Right ventricle myocardium inferior (tissue), 1 donor: ENCODE data around the gene DLG5. TPM values are rescaled to one million over a fixed set of nuclear protein-coding genes. Genes with fewer than 3 reads are reported as not detected.
A peak's percentile ranks its signal among the peaks of the same experiment; 100 is the strongest.

Experiments used
- ATAC-seq: fragments of 200-7000 bp; cut with Tn5 transposase; one replicate; pipeline ENCODE4 v1.9.1; 2020; ENCODE audit warnings: mild to moderate bottlenecking, moderate library complexity
- DNase-seq: peaks from one replicate; pipeline ENCODE4 v3.0.0; 2021; ENCODE audit errors: missing footprints
- intact Hi-C: fragments of 100-400 bp; cut with DNase I; formaldehyde crosslinking; loops from one replicate; pipeline ENCODE4 v1.11.0; 2022
- total RNA-seq: library from RNA; stranded (reverse); fragmentation: NEBNext Ultra II Directional; extraction: Animal tissue kit (Norgen Biotek cat#: 25700); gene quantifications from one replicate; pipeline ENCODE4 v1.2.1, GENCODE V29; 2021
- donor health status: DM: no; HTN: yes; CAD: no; lungs with severe emphysema.

Gene DLG5
- total RNA-seq, 1 donor from 2014 or later, result 8.9 TPM

DNA sequence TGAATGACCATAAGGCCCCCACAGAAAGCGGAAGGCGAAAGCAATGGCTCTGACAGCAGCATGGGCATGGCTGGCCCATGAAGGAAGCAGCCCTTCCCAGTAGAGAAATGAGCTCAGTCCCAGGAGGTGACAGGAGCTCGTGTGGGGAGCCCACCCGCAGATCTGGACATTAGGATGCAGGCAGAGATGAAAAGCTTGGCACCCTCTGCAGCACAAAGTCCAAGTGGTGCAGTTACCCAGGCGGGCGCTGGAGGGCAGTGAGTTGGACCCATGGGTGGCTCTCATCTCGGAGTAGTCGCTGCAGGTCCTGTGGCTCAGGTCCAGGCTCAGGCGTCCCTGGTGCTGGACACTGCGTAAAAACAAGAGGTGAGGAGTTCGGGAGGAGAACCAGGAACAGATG lies 109.0 kb downstream of the DLG5 start:
- intact Hi-C loops, result no loop called here
- no peak for DNase-seq

DNA sequence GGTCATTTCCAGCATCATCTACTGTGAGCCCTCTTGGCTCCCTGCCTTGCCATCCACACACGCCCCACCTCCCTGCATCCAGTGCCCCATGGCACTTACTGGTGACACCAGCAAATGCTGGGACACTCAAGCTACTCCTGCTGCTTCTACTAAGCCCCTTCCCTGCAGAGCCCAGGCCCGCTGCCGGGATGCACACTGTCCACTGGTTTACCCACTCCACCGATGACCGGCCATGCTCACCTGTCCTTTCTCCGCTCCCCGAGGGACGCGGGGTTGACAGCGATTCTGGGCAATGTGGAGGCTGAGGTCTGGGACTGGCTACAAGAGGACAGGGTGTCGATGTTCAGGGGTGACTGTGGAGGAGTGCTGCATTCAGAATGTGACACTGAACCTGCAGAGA lies 110.2 kb downstream of the DLG5 start:
- intact Hi-C loops, result no loop called here
- peak; percentile 61 for DNase-seq
- no peak for ATAC-seq

More for the DNA sequence above, 109.0 kb downstream of the DLG5 start:
- no peak for ATAC-seq

GRCh38 chr10:77812741-77813140 lies 113.8 kb downstream of the DLG5 start:
- no peak for DNase-seq
- ATAC-seq, result no peak
- intact Hi-C loops, result no loop called here

- intact Hi-C loops, result no loop called here
- DNase-seq (no peak), ATAC-seq (no peak)
These were observed 114.6 kb downstream of the DLG5 start for GRCh38 chr10:77811831-77812430.

- DNase-seq, result no peak
- ATAC-seq, result no peak
- intact Hi-C loops, result no loop called here
These were observed 115.9 kb downstream of the DLG5 start for GRCh38 chr10:77810446-77811335.

DNA sequence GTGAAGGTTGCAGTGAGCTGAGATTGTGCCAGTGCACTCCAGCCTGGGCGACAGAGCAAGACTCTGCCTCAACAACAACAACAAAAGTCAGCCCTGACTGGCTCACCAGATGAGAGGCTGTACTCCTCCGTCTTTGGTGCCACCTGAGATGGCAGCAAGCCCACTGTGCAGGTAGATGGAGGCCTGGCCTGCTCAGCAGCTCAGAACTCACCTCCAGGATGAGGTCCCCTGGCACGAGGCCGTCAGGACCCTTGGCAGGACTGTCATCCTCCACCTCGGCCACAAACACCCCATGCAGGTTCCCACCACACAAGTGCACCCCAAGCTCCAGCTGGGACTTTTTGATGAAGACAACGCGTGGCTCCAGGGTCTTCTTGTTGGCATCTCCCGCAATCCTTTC lies 117.2 kb downstream of the DLG5 start:
- ATAC-seq (no peak), DNase-seq (no peak)
- intact Hi-C loops, result no loop called here

GRCh38 chr10:77807706-77808105 lies 118.8 kb downstream of the DLG5 start:
- ATAC-seq (no peak), DNase-seq (no peak)
- intact Hi-C loops, result no loop called here

DNA sequence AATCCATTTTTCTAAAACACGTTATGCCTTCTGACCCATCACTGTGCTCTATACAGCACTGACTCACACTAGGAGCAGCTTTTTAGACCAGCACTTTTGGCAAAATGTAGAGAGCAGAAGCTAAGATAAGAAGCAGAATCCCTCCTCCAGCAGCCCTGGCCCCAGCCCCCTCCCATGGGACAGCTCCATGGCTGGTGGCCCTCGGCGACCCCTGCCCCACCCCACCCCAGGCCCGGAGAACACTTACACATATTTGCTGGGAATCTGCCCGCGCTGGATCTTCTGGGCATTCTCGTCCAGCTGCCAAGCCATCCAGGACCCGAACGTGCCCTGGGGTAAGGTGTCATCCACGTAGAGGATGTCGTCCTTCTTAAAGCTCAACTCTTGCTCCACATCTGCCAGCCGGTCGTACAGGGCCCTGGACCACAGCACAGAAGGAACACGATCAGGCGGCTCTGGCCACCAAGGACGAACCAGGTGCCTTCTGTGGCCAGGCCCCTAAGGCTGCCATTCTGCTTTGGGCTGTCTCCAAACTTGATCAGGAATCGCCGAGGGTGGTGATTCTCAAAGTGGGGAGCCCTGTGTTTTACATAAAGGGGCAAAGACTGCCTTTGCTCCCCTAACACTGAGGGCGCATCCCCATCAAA lies 119.9 kb downstream of the DLG5 start:
- ATAC-seq (no peak), DNase-seq (no peak)
- intact Hi-C loops, result no loop called here

GRCh38 chr10:77805676-77806075 lies 120.9 kb downstream of the DLG5 start:
- intact Hi-C loops, result no loop called here
- no peak for DNase-seq
- no peak for ATAC-seq

DNA sequence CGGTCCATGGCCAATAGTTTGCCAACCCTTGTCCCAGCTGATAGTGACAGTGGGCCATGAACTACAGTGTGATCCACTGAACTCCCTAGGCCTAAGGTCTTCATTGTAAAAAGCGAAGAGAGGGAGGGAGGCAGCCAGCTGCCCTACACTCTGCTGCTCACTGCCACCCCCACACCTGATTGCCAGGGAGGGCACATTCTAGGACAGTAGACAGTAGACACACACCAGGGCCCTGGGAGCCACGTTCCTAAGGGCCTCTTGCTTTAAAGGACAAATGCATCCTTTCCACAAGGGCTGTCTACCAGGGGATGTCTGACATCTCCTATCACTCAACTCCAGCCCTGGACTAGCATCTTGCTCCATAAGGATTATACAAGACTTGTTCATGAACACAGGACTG lies 122.2 kb downstream of the DLG5 start:
- DNase-seq (no peak), ATAC-seq (no peak)
- intact Hi-C loops, result no loop called here

DNA sequence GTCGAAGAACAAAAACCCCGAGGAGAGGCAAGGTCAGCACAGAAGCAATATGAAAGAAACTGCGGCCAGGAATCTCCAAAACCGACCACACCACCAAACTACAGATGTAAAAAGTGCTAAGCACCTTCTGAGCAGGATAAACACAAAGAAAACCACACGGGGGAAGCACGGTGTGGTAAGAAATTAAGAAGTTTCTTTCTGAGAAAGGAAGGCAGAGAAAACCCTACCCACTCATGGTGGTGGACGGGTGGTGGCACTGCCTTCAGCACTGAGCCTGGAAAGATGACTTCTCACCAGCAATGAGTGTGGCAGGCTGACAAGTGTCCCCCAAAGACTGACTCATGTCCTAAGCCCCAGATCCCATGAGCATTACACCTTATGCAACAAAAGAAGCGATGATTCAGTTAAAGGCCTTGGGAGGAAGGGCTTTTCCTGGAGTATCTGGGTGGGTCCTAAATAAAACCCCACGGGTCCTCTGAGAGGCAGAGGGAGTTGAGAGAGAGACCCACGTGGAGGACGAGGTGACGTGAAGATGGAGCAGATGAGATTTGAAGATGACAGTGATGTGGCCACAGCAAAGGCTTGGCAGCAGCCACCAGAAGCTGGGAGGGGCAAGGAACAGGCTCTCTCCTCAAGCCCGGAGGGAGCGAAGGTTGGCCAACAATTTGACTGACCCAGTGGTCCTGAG lies 124.9 kb downstream of the DLG5 start:
- ATAC-seq, result peak; percentile 37
- DNase-seq, result no peak
- intact Hi-C loops, result no loop called here

DNA sequence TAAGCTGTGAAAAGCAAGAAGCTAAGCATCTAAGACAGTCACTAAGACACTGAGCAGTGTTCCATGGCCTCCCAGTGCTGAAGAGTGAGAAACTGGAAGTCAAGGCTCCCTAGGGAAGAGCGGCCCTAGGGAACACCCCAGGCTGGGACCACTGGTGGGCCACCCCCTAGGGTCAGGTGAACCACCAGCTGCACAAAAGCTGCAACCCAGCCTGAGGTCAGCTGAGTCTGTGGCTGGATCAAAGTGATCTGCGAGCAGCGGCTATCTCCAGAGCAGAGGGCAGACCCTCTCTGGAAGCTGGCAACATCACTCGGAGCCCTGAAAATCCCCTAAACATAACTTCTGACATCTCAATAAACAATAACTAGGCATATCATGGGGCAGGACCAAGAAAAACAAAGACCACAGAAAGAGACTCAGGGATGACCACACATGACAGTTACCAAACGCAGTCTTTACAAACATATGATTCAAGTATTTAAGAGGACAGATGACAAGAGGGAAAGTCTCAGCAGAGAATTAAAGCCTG lies 125.8 kb downstream of the DLG5 start:
- DNase-seq (no peak), ATAC-seq (no peak)
- intact Hi-C loops, result no loop called here

- intact Hi-C loops, result no loop called here
- DNase-seq (no peak), ATAC-seq (no peak)
These were observed 126.2 kb downstream of the DLG5 start for GRCh38 chr10:77800320-77800719.

DNA sequence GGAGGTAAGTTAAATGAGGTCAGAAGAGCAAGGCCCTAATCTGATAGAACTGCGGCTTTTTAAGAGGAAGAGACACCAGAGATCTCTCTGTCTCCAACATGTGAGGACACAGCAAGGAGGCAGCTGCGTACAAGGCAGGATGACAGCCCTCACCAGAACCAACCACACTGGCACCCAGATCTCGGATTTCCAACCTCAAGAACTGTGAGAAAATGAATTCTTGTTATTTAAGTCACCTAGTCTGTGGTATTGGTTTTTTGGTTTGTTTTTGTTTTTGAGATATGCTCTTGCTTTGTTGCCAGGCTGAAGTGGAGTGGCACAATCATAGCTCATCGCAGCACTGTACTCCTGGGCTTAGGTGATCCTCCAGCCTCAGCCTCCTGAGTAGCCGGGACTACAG lies 127.2 kb downstream of the DLG5 start:
- ATAC-seq (no peak), DNase-seq (no peak)
- intact Hi-C loops, result no loop called here

- DNase-seq (no peak), ATAC-seq (no peak)
- intact Hi-C loops, result no loop called here
These were observed 127.6 kb downstream of the DLG5 start for GRCh38 chr10:77798940-77799339.

GRCh38 chr10:77796311-77796915 lies 130.1 kb downstream of the DLG5 start:
- intact Hi-C loops, result no loop called here
- ATAC-seq (no peak), DNase-seq (no peak)

DNA sequence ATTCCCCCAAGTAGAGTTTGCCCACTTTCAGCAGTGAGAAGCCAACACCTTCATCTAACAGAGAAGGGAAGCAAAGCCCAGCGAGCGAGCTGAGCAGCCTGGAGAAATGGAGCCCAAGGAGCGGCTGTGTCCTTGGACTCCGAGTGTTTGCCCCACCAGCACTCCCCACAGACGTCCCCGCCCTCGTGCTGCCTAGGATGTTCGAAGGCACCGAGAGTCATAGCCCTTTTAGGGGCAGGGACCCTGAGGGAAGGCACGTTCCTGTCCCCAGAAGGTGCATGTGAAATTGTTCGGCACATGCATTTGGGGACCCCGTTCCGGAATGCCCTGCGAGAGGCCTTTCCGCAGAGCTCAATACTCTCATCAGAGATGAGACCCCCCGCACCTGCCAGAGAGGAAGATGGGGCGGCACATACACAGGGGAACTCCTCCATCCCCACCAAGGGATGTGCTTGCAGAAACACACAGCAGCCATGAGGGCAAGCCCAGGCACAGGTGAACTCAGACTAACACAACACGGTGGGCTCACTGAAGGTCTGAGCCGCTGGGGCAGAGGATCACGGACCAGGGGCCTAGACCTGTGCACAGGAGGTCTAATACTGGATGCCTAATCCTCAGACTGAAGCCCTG lies 131.0 kb downstream of the DLG5 start:
- DNase-seq (no peak), ATAC-seq (no peak)
- intact Hi-C loops, result no loop called here
